ENCODE data around the gene SLAMF1. TPM values are rescaled to one million over a fixed set of nuclear protein-coding genes. Genes with fewer than 3 reads are reported as not detected.
"Not testable (repeated sequence)": the region's sequence is repeated elsewhere in the genome, so short reads cannot be mapped to it uniquely, and the experiment has no call there.

SLAMF1 gene
- total and polyA plus RNA-seq, 2 donors from 2014 or later = 0.13 to 3.3 TPM

- intact Hi-C loops (cut with DNase I) = no loop called here
- DNase-seq (no peak), FAIRE-seq (no peak)
- H3K27me3 ChIP-seq (ENCODE audit: control insufficient read depth, insufficient read depth, low read length) = no peaks in the 10 kb centered on the region
- H3K4me1 ChIP-seq (ENCODE audit: control insufficient read depth in 2 of 3, insufficient read depth in 2 of 3, low read depth in 1 of 3, low read length in 3 of 3) = no peaks in the 10 kb centered on the region
- H3K4me3 ChIP-seq (ENCODE audit: low read length in 3 of 3) = no peak overlapping the region
- H3K9ac ChIP-seq (ENCODE audit: low read length in 3 of 3) = no peak overlapping the region
- no peak overlapping the region for H3K27ac ChIP-seq (ENCODE audit: low read depth in 2 of 2, low read length in 2 of 2)
- H3K36me3 ChIP-seq (ENCODE audit: control insufficient read depth in 2 of 3, insufficient read depth in 3 of 3, low read length in 3 of 3) = no peaks in the 10 kb centered on the region
- TF ChIP-seq CTCF (IDR thresholded peaks at IDR 0.05; ENCODE audit: borderline replicate concordance, extremely low read depth, insufficient read depth) = no peak
- H3K9me3 ChIP-seq (ENCODE audit: control insufficient read depth in 2 of 3, insufficient read depth in 1 of 3, low read length in 3 of 3) = no peaks in the 10 kb centered on the region
These were observed 86.7 kb downstream of the SLAMF1 start for GRCh38 chr1:160560045-160560705.

GRCh38 chr1:160559437-160559836 lies 87.4 kb downstream of the SLAMF1 start:
- H3K9me3 ChIP-seq (ENCODE audit: control insufficient read depth in 2 of 3, insufficient read depth in 1 of 3, low read length in 3 of 3); FAIRE-seq; H3K27me3 ChIP-seq (ENCODE audit: control insufficient read depth, insufficient read depth, low read length); H3K36me3 ChIP-seq (ENCODE audit: control insufficient read depth in 2 of 3, insufficient read depth in 3 of 3, low read length in 3 of 3); H3K9ac ChIP-seq (ENCODE audit: low read length in 3 of 3); H3K4me3 ChIP-seq (ENCODE audit: low read length in 3 of 3); intact Hi-C loops (cut with DNase I); H3K4me1 ChIP-seq (ENCODE audit: control insufficient read depth in 2 of 3, insufficient read depth in 2 of 3, low read depth in 1 of 3, low read length in 3 of 3); DNase-seq; H3K27ac ChIP-seq (ENCODE audit: low read depth in 2 of 2, low read length in 2 of 2): not testable (repeated sequence)

GRCh38 chr1:160558660-160559380 lies 88.0 kb downstream of the SLAMF1 start:
- Histone ChIP-seq H3K27ac (ENCODE audit: low read depth in 2 of 2, low read length in 2 of 2) (no peak overlapping the region), H3K27me3 (ENCODE audit: control insufficient read depth, insufficient read depth, low read length) (no peaks in the 10 kb centered on the region), H3K36me3 (ENCODE audit: control insufficient read depth in 2 of 3, insufficient read depth in 3 of 3, low read length in 3 of 3) (no peaks in the 10 kb centered on the region), H3K9me3 (ENCODE audit: control insufficient read depth in 2 of 3, insufficient read depth in 1 of 3, low read length in 3 of 3) (no peaks in the 10 kb centered on the region), H3K4me1 (ENCODE audit: control insufficient read depth in 2 of 3, insufficient read depth in 2 of 3, low read depth in 1 of 3, low read length in 3 of 3) (no peaks in the 10 kb centered on the region), H3K9ac (ENCODE audit: low read length in 3 of 3) (no peak overlapping the region), H3K4me3 (ENCODE audit: low read length in 3 of 3) (no peak overlapping the region)
- no peak for DNase-seq
- intact Hi-C loops (cut with DNase I) = no loop called here
- TF ChIP-seq CTCF (IDR thresholded peaks at IDR 0.05; ENCODE audit: borderline replicate concordance, extremely low read depth, insufficient read depth) = no peak
- no peak for FAIRE-seq

Other genes starting within 250 kb of the SLAMF1 start
- 8.1 TPM for gene VANGL2, start 246.5 kb downstream of the SLAMF1 start, total RNA-seq
- 3.8 TPM for gene VANGL2, start 246.5 kb downstream of the SLAMF1 start, polyA plus RNA-seq (ENCODE audit: insufficient read depth, low read depth, low replicate concordance)
- gene SLAMF6, start 123.8 kb downstream of the SLAMF1 start, total RNA-seq = 5.5 TPM
- not detected for gene SLAMF6, start 123.8 kb downstream of the SLAMF1 start, polyA plus RNA-seq (ENCODE audit: insufficient read depth, low read depth, low replicate concordance)
- gene CD84, start 67.5 kb downstream of the SLAMF1 start, total RNA-seq = 17.5 TPM
- gene CD84, start 67.5 kb downstream of the SLAMF1 start, polyA plus RNA-seq (ENCODE audit: insufficient read depth, low read depth, low replicate concordance) = 0.30 TPM
- gene CD48, start 64.8 kb upstream of the SLAMF1 start, total RNA-seq = 20.5 TPM
- 3.2 TPM for gene CD48, start 64.8 kb upstream of the SLAMF1 start, polyA plus RNA-seq (ENCODE audit: insufficient read depth, low read depth, low replicate concordance)
- gene SLAMF7, start 92.2 kb upstream of the SLAMF1 start, total RNA-seq = 13.9 TPM
- 0.65 TPM for gene SLAMF7, start 92.2 kb upstream of the SLAMF1 start, polyA plus RNA-seq (ENCODE audit: insufficient read depth, low read depth, low replicate concordance)
- 3.5 TPM for gene LY9, start 149.1 kb upstream of the SLAMF1 start, total RNA-seq
- 0.41 TPM for gene LY9, start 149.1 kb upstream of the SLAMF1 start, polyA plus RNA-seq (ENCODE audit: insufficient read depth, low read depth, low replicate concordance)
- gene CD244, start 215.8 kb upstream of the SLAMF1 start, total RNA-seq = 1.8 TPM
- 0.15 TPM for gene CD244, start 215.8 kb upstream of the SLAMF1 start, polyA plus RNA-seq (ENCODE audit: insufficient read depth, low read depth, low replicate concordance)
- gene ITLN1, start 238.1 kb upstream of the SLAMF1 start, total RNA-seq = not detected
- gene ITLN1, start 238.1 kb upstream of the SLAMF1 start, polyA plus RNA-seq (ENCODE audit: insufficient read depth, low read depth, low replicate concordance) = 15.4 TPM